Psoas muscle (tissue), 8 donors: ENCODE measurements around the gene CNTNAP2. TPM values are rescaled to one million over a fixed set of nuclear protein-coding genes. Genes with fewer than 3 reads are reported as not detected.

Experiments
- ATAC-seq, 4 donors: fragments of 200-7000 bp; cut with Tn5 transposase; one replicate each; pipeline ENCODE4 v1.9.1; 2020; ENCODE audit warnings: moderate library complexity in 3 of 4, mild to moderate bottlenecking in 2 of 4
- DNase-seq, 2 donors: peaks; one replicate each; pipeline ENCODE4 v3.0.0-alpha.2; 2020
- H3K27ac ChIP-seq: fragments of 200-600 bp; one replicate; pipeline ENCODE4 v1.8.0; 2022
- H3K27me3 ChIP-seq, 3 donors: fragments of 200-600 bp in 1 of 3; one replicate each; pipeline versions ENCODE4 v1.6.1 to v1.8.0; 2013 to 2022; ENCODE audit warnings: low read length in 2 of 3, mild to moderate bottlenecking in 2 of 3, moderate library complexity in 1 of 3; ENCODE audit not compliant: insufficient read depth in 3 of 3
- H3K36me3 ChIP-seq, 2 donors: fragments of 200-600 bp in 1 of 2; one replicate each; pipeline versions ENCODE4 v1.6.1 to v1.8.0; 2013 to 2022; ENCODE audit warnings: low read depth in 1 of 2, mild to moderate bottlenecking in 1 of 2, moderate library complexity in 1 of 2; ENCODE audit not compliant: insufficient read depth in 1 of 2
- H3K4me1 ChIP-seq: fragments of 200-600 bp; one replicate; pipeline ENCODE4 v1.8.0; 2022
- H3K4me3 ChIP-seq: fragments of 200-600 bp; one replicate; pipeline ENCODE4 v1.8.0; 2022; ENCODE audit warnings: mild to moderate bottlenecking
- H3K9me3 ChIP-seq: fragments of 200-600 bp; one replicate; pipeline ENCODE4 v1.8.0; 2022
- CTCF ChIP-seq: fragments of 200-600 bp; IDR thresholded peaks from one replicate; pipeline ENCODE4 v1.8.0; 2022; ENCODE audit warnings: antibody characterized with exemption
- WGBS, 3 donors: extraction: QIAGEN DNeasy Blood & Tissue Kit; methylation state at CpG; one replicate each; pipeline versions ENCODE4 v1.1.6 to v1.1.7; 2013; 5-methylcytosine and 5-hydroxymethylcytosine counted together
- intact Hi-C, 2 donors: fragments of 100-400 bp; cut with DNase I; formaldehyde crosslinking; loops; one replicate each; pipeline versions ENCODE4 v1.11.0 to v1.14.2; 2022
- polyA plus RNA-seq, 3 donors: library from polyadenylated mRNA; stranded (reverse); fragments of 200-250 nt; gene quantifications; one replicate each; pipeline ENCODE4 v1.2.3, GENCODE V29; 2013
- total RNA-seq, 4 donors: library from RNA; stranded (reverse); fragmentation: NEBNext Ultra II Directional in 2 of 4; extraction: Animal tissue kit (Norgen Biotek cat#: 25700) in 2 of 4; gene quantifications; one replicate each; pipeline versions ENCODE4 v1.2.1 to v1.2.4, GENCODE V29; 2021 to 2023
- donor health status: healthy with polysubstance abuse.
- donor health status: DM: no; HTN: no; CAD: no; lungs with moderate emphysema.
- donor health status: Bipolar disorder and iron deficiency.
- donor health status: healthy.
- donor health status: DM: yes; HTN: yes; CAD: no.
- donor health status: DM: no; HTN: no; CAD: no.
- donor health status: DM: no; HTN: no; CAD: no.
- donor health status: DM: yes; HTN: yes; CAD: no.

The CNTNAP2 gene
- total and polyA plus RNA-seq, 7 donors = 0.01 to 0.13 TPM; not detected in 5

- H3K27me3 ChIP-seq = no peaks in the 10 kb centered on the region
- intact Hi-C loops = no loop called here
Measured at GRCh38 chr7:146982482-146982881, 865.9 kb downstream of the CNTNAP2 start.

DNA sequence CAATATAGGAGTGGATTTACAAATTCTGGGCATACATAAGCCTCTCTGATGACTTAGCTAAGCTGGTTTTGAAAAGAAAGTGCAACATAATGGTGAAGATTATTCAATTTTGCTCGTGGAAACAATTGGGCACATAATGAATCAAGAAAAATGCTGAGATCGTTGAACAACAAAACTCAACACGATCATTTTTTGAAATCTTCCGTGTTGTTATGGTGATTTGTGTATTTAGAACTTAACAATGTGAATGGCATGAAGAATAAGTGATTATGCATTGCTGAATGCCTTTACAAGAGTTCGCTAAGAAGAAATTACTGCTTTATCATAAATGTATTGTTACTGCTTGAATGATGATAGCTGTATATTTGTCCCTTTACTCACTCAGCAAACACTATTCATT lies 875.0 kb downstream of the CNTNAP2 start:
- no peaks in the 10 kb centered on the region for H3K4me1 ChIP-seq
- WGBS, 3 donors = 69 to 77% (median 70%) methylated on average over 5 of the region's 5 CpGs
- no peaks in the 10 kb centered on the region for H3K27me3 ChIP-seq
- H3K36me3 ChIP-seq = no peaks in the 10 kb centered on the region
- no peak for DNase-seq
- no peak for ATAC-seq
- no peak overlapping the region for H3K4me3 ChIP-seq
- H3K9me3 ChIP-seq = no peaks in the 10 kb centered on the region
- H3K27ac ChIP-seq = no peak overlapping the region
- no peak for TF ChIP-seq CTCF
- intact Hi-C loops = no loop called here

More at GRCh38 chr7:146982482-146982881, 865.9 kb downstream of the CNTNAP2 start:
- Histone ChIP-seq H3K4me3 (no peak overlapping the region), H3K4me1 (no peaks in the 10 kb centered on the region), H3K27ac (no peak overlapping the region), H3K36me3 (no peaks in the 10 kb centered on the region), H3K9me3 (no peaks in the 10 kb centered on the region)
- no peak for TF ChIP-seq CTCF
- 68 to 71% (median 69%) methylated on average over 2 of the region's 2 CpGs for WGBS, 3 donors
- DNase-seq (no peak), ATAC-seq (no peak)

- Histone ChIP-seq H3K36me3 (no peaks in the 10 kb centered on the region), H3K4me3 (no peak overlapping the region), H3K27me3 (no peaks in the 10 kb centered on the region), H3K27ac (no peak overlapping the region), H3K4me1 (no peaks in the 10 kb centered on the region), H3K9me3 (no peaks in the 10 kb centered on the region)
- TF ChIP-seq CTCF = no peak
- intact Hi-C loops = no loop called here
- WGBS, 3 donors = 58 to 75% (median 71%) methylated on average over 1 of the region's 1 CpG
- ATAC-seq (no peak), DNase-seq (no peak)
Measured at GRCh38 chr7:146993764-146994163, 877.2 kb downstream of the CNTNAP2 start.

DNA sequence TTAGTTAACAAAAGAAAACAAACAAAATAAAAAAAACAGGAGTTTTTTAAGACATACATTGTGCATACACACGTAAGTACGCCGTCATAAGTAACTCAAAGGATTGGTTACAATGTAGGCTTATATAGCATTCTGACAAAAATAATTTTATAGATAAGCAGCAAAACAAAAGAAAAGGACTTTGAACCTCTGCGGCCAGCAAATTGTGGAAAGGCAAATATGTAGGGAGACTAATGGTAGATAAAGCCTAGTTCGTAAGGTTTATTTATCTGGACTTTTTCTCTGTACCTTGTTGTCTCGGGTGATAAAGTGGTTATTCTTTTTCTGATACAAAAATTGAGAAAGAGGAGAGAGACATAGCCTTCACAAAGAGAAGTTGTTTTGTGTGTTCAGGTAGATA lies 891.9 kb downstream of the CNTNAP2 start:
- ATAC-seq = no peak

More for the DNA sequence above, 891.9 kb downstream of the CNTNAP2 start:
- Histone ChIP-seq H3K36me3 (no peaks in the 10 kb centered on the region), H3K4me1 (no peaks in the 10 kb centered on the region), H3K9me3 (no peaks in the 10 kb centered on the region), H3K4me3 (no peak overlapping the region), H3K27me3 (no peaks in the 10 kb centered on the region), H3K27ac (no peak overlapping the region)
- 88 to 92% (median 92%) methylated on average over 6 of the region's 6 CpGs for WGBS, 3 donors
- DNase-seq = no peak
- intact Hi-C loops = no loop called here
- TF ChIP-seq CTCF = no peak
